Measurements from ENCODE around the gene NT5M. TPM values are rescaled to one million over a fixed set of nuclear protein-coding genes. Genes with fewer than 3 reads are reported as not detected.

NT5M gene
- total and polyA plus RNA-seq, 8 donors = 0.72 to 6.6 (median 2.8) TPM; not detected in 2

- TF ChIP-seq POLR2A (IDR thresholded peaks at IDR 0.05) = no peak
- TF ChIP-seq CTCF (IDR thresholded peaks at IDR 0.05) = no peak
- no peak for TF ChIP-seq POLR2AphosphoS5 (IDR thresholded peaks at IDR 0.05)
- TF ChIP-seq EP300 (IDR thresholded peaks at IDR 0.05) = no peak
- Histone ChIP-seq H3K4me3 (no peak overlapping the region), H3K36me3 (no peaks in the 10 kb centered on the region), H3K9me3 (no peaks in the 10 kb centered on the region), H3K27ac (no peak overlapping the region), H3K27me3 (peaks cover 0 to 16% (median 7%) of the 10 kb centered on the region in 3 donors), H3K4me1 (peaks cover 0 to 3% (median 0%) of the 10 kb centered on the region in 4 donors)
- WGBS, 5 donors = 88 to 95% (median 92%) methylated on average over 23 of the region's 23 CpGs
- intact Hi-C loops (cut with DNase I; ENCODE audit: low total_unique reads) = no loop called here
- DNase-seq = no peak
These were observed 74.1 kb downstream of the NT5M start for GRCh38 chr17:17377071-17377967.

- no peak for DNase-seq
- Histone ChIP-seq H3K36me3 (no peaks in the 10 kb centered on the region), H3K27me3 (peaks cover 0 to 20% (median 7%) of the 10 kb centered on the region in 3 donors), H3K4me1 (peaks cover 0 to 3% (median 0%) of the 10 kb centered on the region in 4 donors), H3K9me3 (no peaks in the 10 kb centered on the region), H3K4me3 (no peak overlapping the region), H3K27ac (peak overlapping the region in 1 of 5 donors; percentile 1)
- intact Hi-C loops (cut with DNase I; ENCODE audit: low total_unique reads) = no loop called here
- WGBS, 5 donors = 40 to 55% (median 44%) methylated on average over 12 of the region's 12 CpGs
- TF ChIP-seq CTCF (IDR thresholded peaks at IDR 0.05) = no peak
- no peak for TF ChIP-seq POLR2AphosphoS5 (IDR thresholded peaks at IDR 0.05)
- TF ChIP-seq POLR2A (IDR thresholded peaks at IDR 0.05) = no peak
- no peak for TF ChIP-seq EP300 (IDR thresholded peaks at IDR 0.05)
These were observed 76.2 kb downstream of the NT5M start for GRCh38 chr17:17379197-17379991.

GRCh38 chr17:17380145-17380925 is 77.2 kb downstream of the NT5M start:
- TF ChIP-seq POLR2AphosphoS5 (IDR thresholded peaks at IDR 0.05) = no peak
- TF ChIP-seq EP300 (IDR thresholded peaks at IDR 0.05) = no peak
- TF ChIP-seq POLR2A (IDR thresholded peaks at IDR 0.05) = no peak
- no peak for TF ChIP-seq CTCF (IDR thresholded peaks at IDR 0.05)
- H3K9me3 ChIP-seq = no peaks in the 10 kb centered on the region
- peaks cover 0 to 20% (median 7%) of the 10 kb centered on the region in 3 donors for H3K27me3 ChIP-seq
- H3K27ac ChIP-seq = no peak overlapping the region
- DNase-seq = no peak
- intact Hi-C loops (cut with DNase I; ENCODE audit: low total_unique reads) = no loop called here
- no peaks in the 10 kb centered on the region for H3K36me3 ChIP-seq
- no peak overlapping the region for H3K4me3 ChIP-seq
- 63 to 71% (median 67%) methylated on average over 16 to 18 of the region's 18 CpGs for WGBS, 5 donors
- H3K4me1 ChIP-seq = peaks cover 0 to 3% (median 0%) of the 10 kb centered on the region in 4 donors
